NCI-H345 treated with DMSO at 0.1 percent for 48 hours (cell line): ENCODE results near the gene PEAK1.
A peak's percentile ranks its signal among the peaks of the same experiment; 100 is the strongest.
"Not testable (repeated sequence)": the region's sequence is repeated elsewhere in the genome, so short reads cannot be mapped to it uniquely, and the experiment has no call there.

Source experiments
- DNase-seq: peaks from one replicate; lab custom pipeline; 2025; ENCODE audit not compliant: unreplicated experiment; lab: John Stamatoyannopoulos, UW

PEAK1 gene

DNA sequence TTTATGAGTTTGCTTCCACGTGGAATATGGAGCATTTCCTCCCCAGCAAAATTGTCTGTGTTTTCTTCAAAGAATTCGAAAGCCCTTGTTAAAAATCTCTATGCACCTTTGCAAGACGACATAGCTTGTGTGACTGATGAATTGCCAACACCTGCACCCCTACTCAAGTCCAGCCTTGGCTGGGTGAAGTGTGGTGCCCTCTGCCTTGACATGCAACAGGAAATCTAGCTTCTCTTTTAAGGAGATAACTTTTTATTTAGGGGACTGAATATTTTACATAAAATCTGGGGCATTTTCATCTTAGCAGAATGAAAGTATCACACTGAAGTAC is 1.4 kb upstream of the PEAK1 start:
- no peak for DNase-seq

DNA sequence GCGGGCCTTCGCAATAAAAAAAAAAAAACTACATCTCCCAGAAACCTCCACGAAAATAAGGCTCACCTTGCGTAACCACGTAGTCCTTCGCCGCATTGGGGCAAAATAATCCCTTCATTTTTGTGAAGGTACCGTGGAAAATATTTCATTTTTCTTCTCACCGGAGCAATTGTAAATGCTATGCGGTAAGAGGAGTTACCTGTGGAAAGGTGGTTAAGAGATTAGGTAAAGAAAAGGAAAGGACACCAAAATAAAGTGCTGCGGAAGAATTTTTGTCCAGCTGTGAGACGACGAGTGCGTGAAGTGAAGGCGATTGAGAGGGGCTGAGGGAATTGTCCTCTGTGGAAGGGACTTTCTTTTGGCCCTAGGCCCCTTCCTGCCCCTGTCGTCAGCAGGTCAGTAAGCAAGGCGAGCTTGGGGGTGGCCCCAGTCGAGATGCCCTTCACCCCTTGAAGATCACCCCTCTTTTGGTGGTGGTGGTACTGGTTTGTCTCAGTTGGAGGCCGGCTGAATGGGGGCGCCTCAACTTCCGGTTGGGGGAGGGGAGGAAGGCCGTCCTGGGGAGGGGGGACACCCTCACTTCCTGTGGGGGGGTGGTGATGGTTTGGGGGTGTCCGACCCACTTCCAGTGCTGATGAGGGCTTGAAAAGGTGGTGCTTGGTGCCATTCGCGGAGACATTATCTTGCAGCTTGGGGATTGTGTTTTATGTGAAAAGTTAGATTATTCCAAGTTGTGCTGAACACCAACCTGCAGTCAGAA is 886 bp upstream of the PEAK1 start, which contains the start of gene HMG20A:
HMG20A (plus strand) TSS at position 279 of the 760 bp plus-strand sequence. CDS start 37,520 bp downstream, outside the sequence.
- peak; percentile 80 for DNase-seq

DNA sequence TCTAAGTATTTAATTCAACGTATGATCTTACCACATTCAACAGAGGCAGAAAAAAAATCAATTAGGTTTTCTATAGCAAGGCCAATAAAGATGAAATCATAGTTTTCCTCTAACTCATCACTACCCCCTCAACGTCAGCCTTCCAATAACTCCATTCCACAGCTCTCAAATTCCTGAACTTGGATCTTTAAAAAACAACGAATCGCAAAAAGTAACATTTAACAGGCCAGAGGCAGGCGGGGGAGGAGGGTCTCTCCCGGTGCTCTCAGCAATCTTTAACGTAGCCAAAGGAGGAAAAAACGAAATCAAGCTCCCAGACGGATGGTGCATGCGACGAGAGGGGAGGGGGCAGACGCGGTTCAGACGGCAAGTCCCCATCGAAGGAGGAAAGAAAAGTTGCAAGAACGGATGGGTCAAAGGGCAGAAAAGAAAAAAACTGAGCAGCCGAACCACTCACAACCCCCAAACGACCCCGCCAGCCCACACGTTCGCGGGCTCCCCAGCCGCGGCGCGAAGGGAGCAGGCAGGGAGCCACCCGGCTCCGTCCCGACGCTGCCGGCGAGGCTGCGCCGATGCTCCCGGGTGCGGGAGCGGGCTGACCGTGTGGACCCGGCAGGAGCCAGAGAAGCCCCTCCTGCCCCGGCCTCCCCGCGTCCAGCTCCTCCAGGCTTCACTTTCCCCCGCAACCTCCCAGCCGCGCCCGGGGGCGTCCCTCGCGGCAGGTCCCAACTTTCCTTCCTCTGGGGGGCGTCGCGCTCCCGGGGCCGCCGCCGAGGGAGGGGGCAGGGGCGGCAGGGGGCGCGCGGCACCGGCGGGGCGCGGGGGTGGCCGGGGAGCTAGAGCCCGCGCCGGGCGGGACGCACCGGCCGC is 703 bp downstream of the PEAK1 start:
- DNase-seq: no peak

DNA sequence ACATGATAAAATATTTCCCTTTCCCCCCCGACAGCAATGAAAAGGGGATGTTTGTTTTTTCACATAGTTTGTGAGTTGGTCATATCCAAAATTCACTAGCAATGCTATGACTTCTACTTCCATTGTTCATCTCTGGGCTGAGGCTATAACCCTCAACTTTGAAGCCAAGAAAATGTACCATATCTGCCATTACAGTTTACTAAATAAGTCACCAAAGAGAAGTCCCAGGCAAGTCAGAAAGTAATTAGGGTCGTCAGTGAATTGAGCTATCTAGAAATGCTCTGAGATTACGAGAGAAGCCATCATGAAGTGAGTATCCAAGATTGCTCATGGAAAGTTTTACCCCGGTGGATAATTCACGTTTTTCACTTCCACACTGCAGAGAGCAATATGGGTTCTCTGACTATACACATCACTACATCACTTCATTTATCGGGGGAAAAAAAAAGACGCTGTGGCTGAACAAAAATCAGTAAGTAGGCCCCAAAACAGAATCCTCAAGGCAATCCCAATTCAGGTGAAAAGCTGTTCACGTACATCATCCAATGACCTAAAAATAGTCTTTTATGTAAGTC is 1.4 kb downstream of the PEAK1 start:
- no peak for DNase-seq

DNA sequence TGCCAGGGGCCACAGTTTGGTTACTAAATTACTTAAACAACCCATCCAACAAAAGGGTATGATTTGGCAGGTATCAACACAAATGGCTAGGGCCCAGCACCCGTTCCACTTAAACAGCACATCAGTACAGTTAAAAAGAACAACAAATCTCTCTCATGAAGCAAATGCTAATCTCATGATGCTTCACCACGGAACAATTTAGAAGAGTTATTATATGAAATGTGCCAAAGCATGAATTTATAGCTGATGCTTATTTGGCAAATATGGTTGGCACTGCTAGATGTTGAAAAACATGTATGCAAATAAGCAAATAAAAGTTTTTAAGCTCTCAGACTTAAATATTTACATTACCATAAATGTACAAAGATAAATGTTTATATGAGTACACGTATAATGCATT is 2.3 kb downstream of the PEAK1 start:
- DNase-seq: no peak

DNA sequence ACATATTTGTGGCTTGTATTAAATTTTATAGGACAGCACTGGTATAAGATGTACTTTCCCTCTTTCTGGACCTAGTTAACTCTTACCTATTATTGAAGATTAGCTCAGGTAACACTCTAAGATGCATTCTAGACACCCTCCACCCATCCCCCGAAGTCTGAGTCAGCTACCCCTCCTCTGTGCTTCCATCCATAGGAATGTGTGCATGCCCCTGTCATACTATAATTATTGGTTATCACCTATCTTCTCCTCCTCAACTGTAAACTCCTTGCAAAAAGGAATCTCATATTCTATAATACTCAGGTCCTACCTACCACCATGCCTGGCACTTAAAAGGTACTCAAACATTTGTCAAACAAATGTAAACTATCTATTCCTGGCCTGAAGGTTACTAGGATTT is 3.0 kb downstream of the PEAK1 start:
- no peak for DNase-seq

DNA sequence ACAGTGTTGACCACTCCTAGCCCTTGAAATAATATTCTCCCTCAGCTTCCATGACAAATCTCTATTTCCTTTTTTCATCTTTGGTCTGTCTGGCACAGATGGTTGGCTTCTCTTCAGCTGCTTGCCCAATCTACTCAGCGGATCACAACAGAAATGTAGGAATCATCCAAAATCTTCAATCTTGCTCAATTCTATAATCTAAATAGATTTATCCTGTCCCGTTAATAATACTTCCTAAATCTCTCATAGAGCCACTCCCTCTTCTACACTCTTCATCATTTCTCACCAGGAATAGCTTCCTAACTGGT is 3.8 kb downstream of the PEAK1 start:
- DNase-seq: no peak

DNA sequence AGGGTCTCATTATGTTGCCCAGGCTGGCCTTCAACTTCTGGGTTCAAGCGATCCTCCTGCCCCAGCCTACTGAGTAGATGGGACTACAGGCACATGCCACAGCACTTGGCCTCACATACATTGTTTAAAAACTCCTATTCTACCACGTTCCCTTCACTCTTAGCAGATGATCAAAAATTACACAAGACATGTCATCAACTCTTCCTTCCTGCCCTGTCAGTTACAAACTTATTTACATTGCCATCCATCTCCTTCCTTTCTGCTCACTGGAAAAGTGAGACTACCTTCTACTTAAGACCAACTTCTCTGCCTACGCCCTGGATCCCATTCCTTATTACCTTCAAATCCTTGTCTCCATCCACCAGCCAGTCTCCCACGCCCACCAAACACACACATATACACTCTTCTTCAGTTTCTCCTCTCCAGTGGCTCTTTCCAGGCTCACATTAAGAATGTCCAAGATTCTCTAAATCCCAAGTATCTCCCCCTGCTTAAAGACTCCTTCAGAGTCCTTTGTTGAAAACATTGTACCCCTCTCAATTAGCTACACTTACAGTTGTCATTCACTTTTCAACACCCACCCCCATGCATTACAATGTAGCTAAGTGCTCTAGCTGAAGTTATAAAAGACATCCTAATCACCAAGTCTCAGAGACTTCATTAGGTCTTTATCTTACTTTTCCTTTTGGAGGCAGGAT is 4.3 kb downstream of the PEAK1 start:
- DNase-seq: no peak

DNA sequence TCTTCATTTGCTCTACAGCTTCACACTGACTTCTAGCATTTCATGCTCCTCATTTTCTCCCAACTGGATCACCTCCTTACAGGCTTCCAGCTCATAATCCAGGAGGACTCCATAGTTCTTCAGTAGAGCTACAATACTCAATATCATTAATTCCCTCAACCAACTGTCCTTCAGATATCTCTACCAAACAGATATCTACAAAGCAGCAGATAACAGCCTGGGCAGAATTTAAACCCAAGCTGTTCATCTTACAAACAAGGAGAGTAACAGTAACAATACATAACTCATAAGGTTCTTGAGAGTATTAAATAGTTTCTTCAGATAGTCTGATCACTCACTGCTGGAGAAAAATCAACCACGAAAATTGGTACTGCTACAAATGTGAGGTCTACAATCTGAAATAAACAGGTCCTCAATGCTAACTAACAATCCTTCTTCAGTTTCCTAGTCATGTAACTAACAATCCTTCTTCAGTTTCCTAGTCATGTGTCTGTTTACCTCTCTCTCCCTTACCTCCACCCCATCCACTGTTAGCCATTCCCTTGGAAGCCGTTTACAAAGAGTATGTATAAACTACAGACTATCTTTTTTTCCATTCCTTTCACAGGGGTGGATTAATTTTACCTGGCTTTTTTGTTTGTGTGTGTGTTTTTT is 5.0 kb downstream of the PEAK1 start:
- DNase-seq: no peak

DNA sequence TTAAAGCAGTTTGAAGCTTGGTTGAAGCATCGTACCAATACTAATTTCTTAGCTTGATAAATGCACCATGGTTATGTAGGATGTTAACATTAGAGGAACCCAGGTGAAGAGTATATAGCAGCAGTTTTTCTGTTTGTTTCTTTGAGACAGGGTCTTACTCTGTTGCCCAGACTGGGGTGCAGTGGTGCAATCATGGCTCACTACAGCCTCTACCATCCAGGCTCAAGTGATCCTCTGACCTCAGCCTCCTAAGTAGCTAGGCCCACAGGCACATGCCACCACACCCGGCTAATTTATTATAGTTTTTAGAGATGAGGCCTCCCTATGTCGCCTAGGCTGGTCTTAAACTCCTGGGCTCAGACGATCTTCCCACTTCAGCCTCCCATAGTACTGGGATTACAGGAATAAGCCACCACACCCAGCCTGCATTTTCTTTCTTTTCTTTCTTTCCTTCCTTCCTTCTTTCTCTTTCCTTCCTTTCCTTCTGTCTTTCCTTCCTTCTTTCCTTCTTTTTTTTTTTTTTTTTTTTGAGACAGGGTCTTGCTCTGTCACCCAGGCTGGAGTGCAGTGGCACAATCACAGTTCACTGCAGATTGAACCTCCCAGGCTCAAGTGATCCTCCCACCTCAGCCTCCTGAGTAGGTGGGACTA is 6.1 kb downstream of the PEAK1 start:
- no peak for DNase-seq

DNA sequence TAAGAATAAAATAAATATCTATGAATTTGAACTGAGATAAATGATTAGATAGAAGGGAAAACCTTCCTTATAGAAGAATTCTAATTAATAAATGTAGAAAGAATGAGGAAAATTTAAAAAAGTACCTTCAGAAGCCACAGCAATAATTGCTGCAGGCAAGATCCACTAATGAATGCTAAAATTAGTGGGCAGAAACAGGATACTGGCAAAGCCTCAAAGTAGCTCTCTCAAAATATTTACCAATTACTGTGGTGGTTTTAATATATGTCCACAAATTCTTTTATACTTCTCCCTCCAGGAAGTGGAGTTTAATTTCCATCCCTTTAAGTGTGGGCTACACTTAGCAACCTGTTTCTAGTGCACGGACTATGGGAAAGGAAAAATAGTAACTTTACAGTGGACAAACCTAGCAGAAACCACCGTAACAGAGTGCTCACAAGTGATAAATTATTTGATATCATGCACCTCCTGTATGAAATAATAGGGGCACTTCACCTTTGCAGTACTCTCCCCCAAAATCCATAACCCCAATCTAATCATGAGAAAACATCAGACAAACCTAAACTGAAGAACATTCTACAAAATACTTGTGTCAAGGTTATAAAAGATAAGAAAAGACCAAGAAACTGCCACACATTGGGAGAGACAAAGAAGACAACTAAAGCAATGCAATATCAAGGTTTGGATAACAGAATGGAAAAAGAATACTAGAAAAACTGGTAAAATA is 6.8 kb downstream of the PEAK1 start:
- no peak for DNase-seq

DNA sequence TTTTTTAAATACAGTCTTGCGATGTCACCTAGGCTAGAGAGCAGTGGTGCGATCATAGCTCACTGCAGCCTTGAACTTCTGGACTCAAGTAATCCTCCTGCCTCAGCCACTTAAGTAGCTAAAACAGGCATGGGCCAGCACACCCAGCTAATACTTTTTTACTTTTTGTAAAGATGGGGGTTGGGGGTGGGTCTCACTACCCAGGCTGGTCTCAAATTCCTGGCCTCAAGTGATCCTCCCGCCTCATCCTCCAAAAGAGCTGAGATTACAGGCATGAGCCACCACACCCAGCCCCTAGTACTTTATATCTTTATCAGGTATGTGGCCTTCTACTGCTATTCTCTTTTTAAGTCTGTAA is 8.3 kb downstream of the PEAK1 start:
- no peak for DNase-seq

DNA sequence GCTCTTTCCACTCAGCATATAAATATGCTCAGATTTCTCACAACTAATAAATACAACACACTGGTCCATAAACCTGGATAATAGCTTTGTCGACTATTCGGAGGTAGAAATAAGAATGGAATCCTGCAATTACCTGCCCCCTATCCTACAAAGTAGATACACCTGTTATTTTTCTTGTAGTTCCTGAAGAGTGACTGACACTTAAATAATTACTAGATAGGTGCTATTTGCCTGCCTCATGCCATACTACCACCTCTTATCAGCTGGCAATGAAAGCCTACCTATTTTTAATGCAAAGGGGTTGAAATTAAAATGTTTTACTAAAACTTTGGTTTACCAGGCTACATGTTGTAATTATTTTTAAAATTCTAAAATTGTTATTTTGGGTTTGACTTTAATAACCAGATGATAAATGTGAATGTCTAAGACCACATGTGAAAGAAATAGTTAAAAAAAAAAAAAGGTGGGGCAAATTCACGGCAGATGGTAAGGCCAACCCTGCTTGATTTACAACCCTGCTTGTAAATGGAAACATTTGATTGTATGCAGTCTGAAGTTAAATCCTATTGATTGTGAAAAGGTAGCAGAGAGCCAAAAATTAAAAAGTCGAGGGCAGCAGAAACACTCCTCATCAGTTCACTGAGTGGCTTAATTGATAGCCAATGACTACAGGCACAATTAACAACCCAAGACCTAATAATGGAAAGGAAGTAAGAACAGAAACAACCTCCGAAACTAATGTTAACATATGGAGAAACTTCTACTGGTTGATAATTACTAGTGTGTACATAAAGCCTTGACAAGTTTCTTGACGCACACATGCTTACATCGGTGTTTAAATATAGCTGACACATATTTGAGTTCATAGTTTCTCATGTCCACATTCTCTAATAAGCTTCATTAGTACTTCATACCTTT is 8.9 kb downstream of the PEAK1 start:
- DNase-seq: no peak

DNA sequence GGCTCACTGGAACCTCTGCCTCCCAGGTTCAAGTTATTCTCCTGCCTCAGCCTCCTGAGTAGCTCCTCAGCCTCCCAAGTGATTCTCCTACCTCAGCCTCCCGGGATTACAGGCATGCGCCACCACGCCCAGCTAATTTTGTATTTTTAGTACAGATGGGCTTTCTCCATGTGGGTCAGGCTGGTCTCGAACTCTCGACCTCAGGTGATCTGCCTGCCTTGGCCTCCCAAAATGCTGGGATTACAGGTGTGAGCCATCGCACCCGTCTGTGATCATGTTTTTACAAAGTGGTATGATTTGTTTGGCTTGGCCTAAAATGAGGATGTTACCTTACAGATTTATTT is 9.8 kb downstream of the PEAK1 start:
- DNase-seq: not testable (repeated sequence)

DNA sequence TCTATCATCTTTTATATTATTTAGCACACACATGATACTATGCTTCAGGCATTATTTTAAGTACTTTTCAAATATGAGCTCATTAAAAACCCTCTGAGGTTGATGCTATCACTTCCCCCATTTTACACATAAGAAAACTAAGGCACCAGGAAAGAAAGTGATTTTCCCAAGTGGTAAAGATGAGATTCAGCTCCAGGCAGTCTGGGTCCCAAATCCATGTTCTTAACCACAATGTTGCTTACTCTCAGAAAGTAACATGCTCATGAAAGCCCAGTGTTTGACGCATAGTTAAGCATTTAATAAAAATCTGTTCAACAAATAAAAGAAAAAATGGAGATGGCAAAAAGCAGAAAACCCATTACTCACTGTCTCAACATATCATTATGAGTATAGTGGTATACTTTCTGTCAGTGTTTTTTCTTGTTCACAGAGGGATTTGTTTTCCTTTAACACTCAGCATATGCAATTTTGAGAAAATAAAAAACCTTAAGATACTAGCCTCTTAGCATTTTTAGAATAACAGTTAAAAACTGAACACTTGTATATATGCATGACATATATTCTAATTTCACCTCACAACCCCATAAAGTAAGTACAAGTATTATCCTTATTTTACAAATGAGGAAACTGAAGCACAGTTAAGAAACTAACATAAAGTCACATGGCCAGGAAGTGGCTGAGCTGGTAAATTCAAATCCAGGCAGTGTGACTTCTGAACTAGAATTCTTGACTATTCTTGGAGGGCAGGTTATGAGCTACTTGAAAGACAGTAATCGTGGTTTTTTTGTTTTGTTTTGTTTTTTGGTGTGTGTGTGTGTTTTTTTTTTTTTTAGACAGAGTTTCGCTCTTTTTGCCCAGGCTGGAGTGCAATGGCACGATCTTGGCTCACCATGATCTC is 10.4 kb downstream of the PEAK1 start:
- DNase-seq: no peak

DNA sequence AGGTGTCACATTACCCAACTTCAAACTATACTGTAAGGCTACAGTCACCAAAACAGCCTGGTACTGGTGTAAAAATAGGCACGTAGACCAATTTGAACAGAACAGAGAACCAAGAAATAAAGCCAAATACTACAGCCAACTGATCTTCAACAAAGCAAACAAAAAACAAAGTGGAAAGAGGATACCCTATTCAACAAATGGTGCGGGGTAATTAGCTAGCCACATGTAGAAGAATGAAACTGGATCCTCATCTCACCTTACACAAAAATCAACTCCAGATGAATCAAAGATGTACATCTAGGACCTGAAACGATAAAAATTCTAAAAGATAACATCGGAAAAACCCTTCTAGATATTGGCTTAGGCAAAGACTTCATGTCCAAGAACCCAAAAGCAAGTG is 13.1 kb downstream of the PEAK1 start:
- no peak for DNase-seq

DNA sequence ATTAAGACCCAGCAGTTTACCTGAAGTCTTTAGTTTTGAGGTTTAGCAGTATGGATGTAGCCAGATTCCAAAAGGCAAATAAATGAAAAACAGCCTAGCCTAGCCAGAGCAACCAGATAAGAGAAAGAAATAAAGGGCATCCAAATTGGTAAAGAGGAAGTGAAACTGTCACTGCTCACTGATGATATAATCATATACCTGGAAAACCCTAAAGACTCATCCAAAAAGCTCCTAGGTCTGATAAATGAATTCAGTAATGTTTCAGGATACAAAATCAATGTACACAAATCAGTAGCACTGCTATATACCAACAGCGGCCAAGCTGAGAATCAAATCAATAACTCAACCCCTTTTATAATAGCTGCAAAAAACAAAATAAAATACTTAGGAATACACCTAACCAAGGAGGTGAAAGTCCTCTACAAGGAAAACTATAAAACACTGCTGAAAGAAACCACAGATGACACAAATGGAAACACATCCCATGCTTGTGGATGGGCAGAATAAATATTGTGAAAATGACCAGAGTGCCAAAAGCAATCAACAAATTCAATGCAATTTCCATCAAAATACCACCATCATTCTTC is 13.6 kb downstream of the PEAK1 start:
- DNase-seq: not testable (repeated sequence)
